Spleen (tissue), 11 donors: Measurements from ENCODE around the gene RBM3. TPM values are rescaled to one million over a fixed set of nuclear protein-coding genes. Genes with fewer than 3 reads are reported as not detected.

Experiments used
- DNase-seq: peaks from one replicate; pipeline ENCODE4 v3.0.0-alpha.2; 2020
- H3K27ac ChIP-seq, 8 donors: fragments of 200-600 bp; sonication (generic) in 7 of 8; 1 replicate in 4 of 8; 2 replicates in 4 of 8; pipeline versions ENCODE4 v1.5.0 to v1.8.0; 2016 to 2021; ENCODE audit warnings: inconsistent platforms in 4 of 8, mild to moderate bottlenecking in 4 of 8, moderate library complexity in 1 of 8
- H3K27me3 ChIP-seq, 7 donors: fragments of 200-600 bp; sonication (generic) in 6 of 7; replicated peaks in 1 of 7; 1 replicate in 4 of 7; 2 replicates in 3 of 7; pipeline versions ENCODE4 v1.5.0 to v1.8.0; 2016 to 2021; ENCODE audit warnings: inconsistent platforms in 3 of 7, mild to moderate bottlenecking in 1 of 7
- H3K36me3 ChIP-seq, 6 donors: fragments of 200-600 bp; sonication (generic) in 5 of 6; 1 replicate in 4 of 6; 2 replicates in 2 of 6; pipeline versions ENCODE4 v1.5.0 to v1.8.0; 2016 to 2021; ENCODE audit warnings: inconsistent platforms in 2 of 6
- H3K4me1 ChIP-seq, 6 donors: fragments of 200-600 bp; sonication (generic) in 5 of 6; 1 replicate in 3 of 6; 2 replicates in 3 of 6; pipeline versions ENCODE4 v1.5.0 to v1.8.0; 2016 to 2021; ENCODE audit warnings: inconsistent platforms in 3 of 6
- H3K4me3 ChIP-seq, 8 donors: fragments of 200-600 bp; sonication (generic) in 7 of 8; 1 replicate in 4 of 8; 2 replicates in 4 of 8; pipeline versions ENCODE4 v1.5.0 to v1.8.0; 2016 to 2021; ENCODE audit warnings: inconsistent platforms in 4 of 8, mild to moderate bottlenecking in 4 of 8, moderate library complexity in 2 of 8
- H3K9me3 ChIP-seq, 8 donors: fragments of 200-600 bp; sonication (generic) in 7 of 8; 1 replicate in 4 of 8; 2 replicates in 4 of 8; pipeline versions ENCODE4 v1.5.0 to v1.8.0; 2016 to 2021; ENCODE audit warnings: inconsistent platforms in 4 of 8
- POLR2A ChIP-seq, 3 donors: fragments of 450-650 bp; IDR thresholded peaks; one replicate each; pipeline ENCODE4 v1.5.1; 2017; ENCODE audit warnings: antibody characterized with exemption in 3 of 3, mild to moderate bottlenecking in 1 of 3
- POLR2AphosphoS5 ChIP-seq, 3 donors: sonication (generic); formaldehyde crosslinking; IDR thresholded peaks; one replicate each; pipeline ENCODE4 v1.5.1; 2017; ENCODE audit warnings: antibody characterized with exemption in 3 of 3
- WGBS, 5 donors: extraction: QIAGEN DNeasy Blood & Tissue Kit in 3 of 5; methylation state at CpG; one replicate each; pipeline versions ENCODE4 v1.1.5 to v1.1.7; 2013 to 2018; 5-methylcytosine and 5-hydroxymethylcytosine counted together
- intact Hi-C: fragments of 100-400 bp; cut with DNase I; formaldehyde crosslinking; loops from one replicate; pipeline ENCODE4 v1.15.0; 2023; ENCODE audit warnings: low total_unique reads
- polyA plus RNA-seq, 3 donors: library from polyadenylated mRNA; stranded (reverse); fragments of 200-250 nt; gene quantifications; one replicate each; pipeline ENCODE4 v1.2.1, GENCODE V29; 2013
- total RNA-seq, 7 donors: library from RNA; depleted of rRNA in 3 of 7; stranded (reverse); fragments of >200 nt in 3 of 7; fragmentation: NEBNext Ultra II Directional in 4 of 7; extraction: Animal tissue kit (Norgen Biotek cat#: 25700) in 4 of 7; gene quantifications; one replicate each; pipeline versions ENCODE4 v1.1.0 to v1.2.1, GENCODE V29; 2016 to 2021
- TF ChIP-seq, protein P1 (sequence below), 11 experiments: fragments of 200-600 bp in 7 of 11; fragments of 450-650 bp in 4 of 11; sonication (generic) in 4 of 11; IDR thresholded peaks in 8 of 11; conservative IDR thresholded peaks in 3 of 11; 1 replicate in 7 of 11; 2 replicates in 4 of 11; pipeline versions ENCODE4 v1.4.0 to v1.8.0; 2016 to 2021; ENCODE audit warnings: antibody characterized with exemption in 11 of 11, inconsistent platforms in 4 of 11, mild to moderate bottlenecking in 1 of 11
- donor health status: healthy with polysubstance abuse.
- donor health status: DM: no; HTN: no; CAD: no; lungs with moderate emphysema.
- donor health status: DM: no; HTN: no; CAD: no.
- donor health status: Bipolar disorder and iron deficiency.
- donor health status: healthy.
- donor health status: DM: no; HTN: no; CAD: no.
- donor health status: DM: yes; HTN: yes; CAD: no.

RBM3 gene
- total and polyA plus RNA-seq, 10 donors: 155 to 361 (median 201) TPM

DNA sequence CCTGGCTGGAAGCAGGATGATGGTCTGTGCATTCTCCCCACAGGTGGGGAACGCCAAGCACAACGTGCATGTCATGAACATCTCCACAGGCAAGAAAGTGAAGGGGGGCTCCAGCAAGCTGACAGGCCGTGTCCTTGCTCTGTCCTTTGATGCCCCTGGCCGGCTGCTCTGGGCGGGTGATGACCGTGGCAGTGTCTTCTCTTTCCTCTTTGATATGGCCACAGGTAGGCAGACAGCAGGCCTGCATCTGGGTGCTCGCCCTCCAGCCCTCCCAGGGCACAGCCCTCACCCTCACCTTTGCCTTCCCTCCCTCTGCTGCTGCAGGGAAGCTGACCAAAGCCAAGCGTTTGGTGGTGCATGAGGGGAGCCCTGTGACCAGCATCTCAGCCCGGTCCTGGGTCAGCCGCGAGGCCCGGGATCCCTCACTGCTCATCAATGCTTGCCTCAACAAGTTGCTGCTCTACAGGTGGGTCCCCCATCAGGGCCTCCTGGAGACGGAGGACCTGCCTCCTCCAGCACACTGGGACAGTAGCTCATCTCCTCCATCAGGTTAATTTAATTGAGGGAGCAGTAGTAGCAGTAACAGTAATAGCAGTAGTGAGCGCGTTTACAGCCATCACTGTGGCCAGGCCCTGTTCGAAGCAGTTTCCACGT is 27.6 kb downstream of the RBM3 start:
- no peak overlapping the region for H3K27ac ChIP-seq
- no peak overlapping the region for H3K4me3 ChIP-seq
- intact Hi-C loops: no loop called here
- no peaks in the 10 kb centered on the region for H3K9me3 ChIP-seq
- no peak for DNase-seq
- H3K27me3 ChIP-seq: no peaks in the 10 kb centered on the region
- peaks cover 0 to 15% (median 8%) of the 10 kb centered on the region in 6 donors for H3K4me1 ChIP-seq
- 75 to 82% (median 77%) methylated on average over 12 to 17 of the region's 17 CpGs for WGBS, 5 donors
- TF ChIP-seq POLR2AphosphoS5 (IDR thresholded peaks at IDR 0.05): no peak
- TF ChIP-seq POLR2A (IDR thresholded peaks at IDR 0.05): no peak
- TF ChIP-seq, protein P1, sequence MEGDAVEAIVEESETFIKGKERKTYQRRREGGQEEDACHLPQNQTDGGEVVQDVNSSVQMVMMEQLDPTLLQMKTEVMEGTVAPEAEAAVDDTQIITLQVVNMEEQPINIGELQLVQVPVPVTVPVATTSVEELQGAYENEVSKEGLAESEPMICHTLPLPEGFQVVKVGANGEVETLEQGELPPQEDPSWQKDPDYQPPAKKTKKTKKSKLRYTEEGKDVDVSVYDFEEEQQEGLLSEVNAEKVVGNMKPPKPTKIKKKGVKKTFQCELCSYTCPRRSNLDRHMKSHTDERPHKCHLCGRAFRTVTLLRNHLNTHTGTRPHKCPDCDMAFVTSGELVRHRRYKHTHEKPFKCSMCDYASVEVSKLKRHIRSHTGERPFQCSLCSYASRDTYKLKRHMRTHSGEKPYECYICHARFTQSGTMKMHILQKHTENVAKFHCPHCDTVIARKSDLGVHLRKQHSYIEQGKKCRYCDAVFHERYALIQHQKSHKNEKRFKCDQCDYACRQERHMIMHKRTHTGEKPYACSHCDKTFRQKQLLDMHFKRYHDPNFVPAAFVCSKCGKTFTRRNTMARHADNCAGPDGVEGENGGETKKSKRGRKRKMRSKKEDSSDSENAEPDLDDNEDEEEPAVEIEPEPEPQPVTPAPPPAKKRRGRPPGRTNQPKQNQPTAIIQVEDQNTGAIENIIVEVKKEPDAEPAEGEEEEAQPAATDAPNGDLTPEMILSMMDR (IDR thresholded peaks at IDR 0.05 in 8 of 11, conservative IDR thresholded peaks at IDR 0.05 in 3 of 11): no peak
- H3K36me3 ChIP-seq: peaks cover 0 to 72% (median 42%) of the 10 kb centered on the region in 6 donors

DNA sequence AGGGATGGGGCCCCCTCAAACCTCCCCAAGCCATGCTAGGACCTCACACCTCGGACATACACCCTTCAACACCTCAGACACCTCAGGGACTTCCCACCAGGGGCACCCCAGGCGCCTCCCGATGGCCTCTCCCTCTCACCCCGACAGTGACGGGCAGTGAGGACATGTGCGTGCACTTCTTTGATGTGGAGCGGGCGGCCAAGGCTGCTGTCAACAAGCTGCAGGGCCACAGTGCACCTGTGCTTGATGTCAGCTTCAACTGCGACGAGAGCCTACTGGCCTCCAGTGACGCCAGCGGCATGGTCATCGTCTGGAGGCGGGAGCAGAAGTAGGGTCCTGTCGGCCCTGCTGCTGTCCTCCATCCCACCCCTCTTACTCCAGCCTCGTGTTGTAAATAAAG is 30.4 kb downstream of the RBM3 start:
- Histone ChIP-seq H3K9me3 (no peaks in the 10 kb centered on the region), H3K27ac (no peak overlapping the region), H3K4me1 (no peaks in the 10 kb centered on the region), H3K27me3 (no peaks in the 10 kb centered on the region), H3K4me3 (no peak overlapping the region), H3K36me3 (peaks cover 0 to 60% (median 39%) of the 10 kb centered on the region in 6 donors)
- no peak for DNase-seq
- WGBS, 5 donors: 83 to 100% (median 94%) methylated on average over 5 to 16 of the region's 16 CpGs
- TF ChIP-seq POLR2AphosphoS5 (IDR thresholded peaks at IDR 0.05): peak in 1 of 3 donors; percentile 57
- no peak for TF ChIP-seq POLR2A (IDR thresholded peaks at IDR 0.05)
- intact Hi-C loops: no loop called here

DNA sequence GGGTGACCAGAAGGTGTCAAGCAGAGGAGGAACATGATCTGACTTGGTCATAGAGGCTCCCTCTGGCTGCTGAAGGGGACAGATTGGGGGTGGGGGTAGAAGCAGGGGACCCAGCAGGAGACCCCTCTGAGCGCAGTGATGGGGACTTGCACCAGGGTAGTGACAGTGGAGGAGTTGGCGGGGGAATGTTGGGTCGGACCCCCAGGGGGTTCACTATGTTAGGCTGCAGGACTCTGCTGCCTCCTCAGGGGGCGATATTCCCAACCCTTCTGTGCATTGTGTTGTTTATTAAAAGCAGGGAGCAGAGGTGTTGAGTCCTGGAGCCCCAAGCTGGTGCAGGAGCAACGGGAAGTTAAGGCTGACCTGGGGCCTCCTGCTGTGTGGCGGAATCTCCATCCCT is 31.8 kb downstream of the RBM3 start:
- TF ChIP-seq, protein P1 (IDR thresholded peaks at IDR 0.05 in 8 of 11, conservative IDR thresholded peaks at IDR 0.05 in 3 of 11): no peak
- TF ChIP-seq POLR2A (IDR thresholded peaks at IDR 0.05) (no peak), POLR2AphosphoS5 (IDR thresholded peaks at IDR 0.05) (no peak)
- H3K9me3 ChIP-seq: no peaks in the 10 kb centered on the region
- no peaks in the 10 kb centered on the region for H3K4me1 ChIP-seq
- no peak overlapping the region for H3K27ac ChIP-seq
- no peak overlapping the region for H3K4me3 ChIP-seq
- 54 to 96% (median 79%) methylated on average over 4 to 6 of the region's 6 CpGs for WGBS, 5 donors
- no peak for DNase-seq
- intact Hi-C loops: no loop called here
- no peaks in the 10 kb centered on the region for H3K27me3 ChIP-seq
- peaks cover 0 to 46% (median 32%) of the 10 kb centered on the region in 6 donors for H3K36me3 ChIP-seq

DNA sequence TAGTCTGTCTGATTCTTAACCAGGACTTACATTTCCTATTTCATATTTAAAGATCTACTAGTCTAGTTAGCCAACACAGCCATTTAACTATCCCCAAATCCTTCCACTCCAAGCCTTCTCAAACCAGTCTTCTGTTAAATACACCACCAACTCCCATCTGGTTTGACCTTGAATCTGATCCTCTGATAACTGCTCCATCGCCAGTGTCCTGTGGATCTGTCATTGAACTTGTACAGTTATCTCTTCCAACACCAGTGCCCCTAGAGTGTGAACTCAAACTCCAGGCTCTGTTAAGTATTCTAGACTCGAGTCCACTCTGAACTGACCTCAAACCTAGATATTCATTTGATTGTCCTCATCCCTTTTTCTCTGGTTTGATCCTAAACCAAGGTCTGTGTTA is 37.4 kb downstream of the RBM3 start:
- no peak overlapping the region for H3K4me3 ChIP-seq
- intact Hi-C loops: no loop called here
- H3K27me3 ChIP-seq: no peaks in the 10 kb centered on the region
- H3K9me3 ChIP-seq: no peaks in the 10 kb centered on the region
- no peak overlapping the region for H3K27ac ChIP-seq
- no peaks in the 10 kb centered on the region for H3K36me3 ChIP-seq
- TF ChIP-seq, protein P1 (IDR thresholded peaks at IDR 0.05 in 8 of 11, conservative IDR thresholded peaks at IDR 0.05 in 3 of 11): no peak
- TF ChIP-seq POLR2A (IDR thresholded peaks at IDR 0.05) (no peak), POLR2AphosphoS5 (IDR thresholded peaks at IDR 0.05) (no peak)
- 51 to 81% (median 63%) methylated on average over 2 of the region's 2 CpGs for WGBS, 5 donors
- peaks cover 0 to 3% (median 0%) of the 10 kb centered on the region in 6 donors for H3K4me1 ChIP-seq
- DNase-seq: no peak
